PC-3 (cell line): ENCODE measurements around the gene ZNF423.

Experiments
- CTCF ChIP-seq: fragments of 300-600 bp; sonication (generic); conservative IDR thresholded peaks from 2 replicates; pipeline ENCODE4 v1.5.1; 2017; ENCODE audit warnings: antibody characterized with exemption, low read depth, mild to moderate bottlenecking, low read length
- EZH2 ChIP-seq: fragments of 300-600 bp; sonication (generic); IDR thresholded peaks from one replicate; pipeline ENCODE4 v1.6.1; 2017; ENCODE audit warnings: antibody characterized with exemption, mild to moderate bottlenecking, low read length; ENCODE audit not compliant: unreplicated experiment
- EZH2phosphoT487 ChIP-seq: fragments of 300-600 bp; sonication (generic); IDR thresholded peaks from 2 replicates; pipeline ENCODE4 v1.6.1; 2018; ENCODE audit warnings: mild to moderate bottlenecking, antibody characterized with exemption, low read length, borderline replicate concordance

- TF ChIP-seq CTCF: no peak
- TF ChIP-seq EZH2phosphoT487: no peak
- no peak for TF ChIP-seq EZH2
Measured at GRCh38 chr16:49700251-49701064, 155.5 kb downstream of the ZNF423 start.
